ENCODE measurements around the gene ODAD2.
"Not testable (repeated sequence)": the region's sequence is repeated elsewhere in the genome, so short reads cannot be mapped to it uniquely, and the experiment has no call there.

Gene ODAD2

DNA sequence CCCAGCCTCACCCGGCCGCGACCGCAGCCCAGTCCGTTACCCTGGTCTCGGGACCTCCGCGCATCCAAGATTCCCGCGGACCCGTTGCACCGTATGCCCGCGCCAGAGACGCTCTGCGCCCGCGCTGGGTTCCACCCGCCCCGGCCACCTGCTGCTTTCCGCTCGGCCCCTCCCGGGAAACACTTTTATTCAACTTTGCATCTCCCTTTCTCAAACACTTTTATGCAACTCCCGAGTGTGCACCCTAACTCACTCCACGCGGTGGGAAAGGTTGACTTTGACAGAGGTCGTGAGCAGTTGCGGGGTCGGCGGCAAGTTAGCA lies at the start of gene ODAD2:
TSS of gene ODAD2 (minus strand) at position 126 of the 322 bp plus-strand sequence. CDS start 3,937 bp downstream, outside the sequence.
- no peak for DNase-seq (ENCODE audit: low read depth)

GRCh38 chr10:28047061-28047460 lies 48.2 kb upstream of the ODAD2 start:
- DNase-seq (ENCODE audit: low read depth), result no peak

DNA sequence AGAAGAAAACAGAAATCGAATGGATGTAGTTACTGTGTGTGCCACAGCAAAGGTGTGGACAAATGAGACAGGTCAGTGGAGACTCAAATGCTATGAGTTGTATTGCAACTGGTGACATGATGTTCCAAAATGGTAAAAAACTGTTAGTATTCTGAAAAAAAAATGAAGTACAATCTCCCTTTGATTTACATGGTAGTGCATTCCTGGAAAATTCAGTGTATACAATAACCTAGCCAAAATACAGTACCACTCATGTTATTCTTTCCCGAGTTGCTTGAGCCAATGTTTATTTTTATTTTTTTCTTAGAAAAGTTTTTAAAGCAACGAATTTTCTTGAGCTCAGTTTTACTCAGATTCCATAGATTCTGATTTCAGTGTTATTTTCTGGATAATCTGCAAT lies 47.7 kb upstream of the ODAD2 start:
- DNase-seq (ENCODE audit: low read depth), result no peak

- DNase-seq (ENCODE audit: low read depth), result no peak
These were observed 45.1 kb upstream of the ODAD2 start for GRCh38 chr10:28043941-28044340.

DNA sequence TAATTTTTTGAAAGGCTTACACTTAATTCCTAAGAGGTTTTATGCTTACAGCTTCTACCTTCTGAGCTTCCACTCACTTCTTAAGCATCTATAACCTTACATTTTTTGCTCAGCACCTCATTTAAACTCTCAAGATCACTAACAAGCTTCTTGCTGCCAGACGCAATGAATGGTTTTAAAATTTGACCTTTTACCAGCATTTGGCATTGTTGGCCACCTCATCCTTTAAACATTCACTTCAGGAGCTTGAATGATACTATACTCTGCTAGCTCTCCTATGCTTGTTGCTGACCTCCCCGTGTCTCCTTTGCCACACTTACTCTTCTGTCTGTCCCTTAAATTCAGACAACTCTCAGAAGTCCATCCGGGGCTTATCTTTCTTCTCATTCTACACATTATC lies 37.7 kb upstream of the ODAD2 start:
- no peak for DNase-seq (ENCODE audit: low read depth)

GRCh38 chr10:28020993-28021982 lies 22.4 kb upstream of the ODAD2 start:
- no peak for DNase-seq (ENCODE audit: low read depth)

DNA sequence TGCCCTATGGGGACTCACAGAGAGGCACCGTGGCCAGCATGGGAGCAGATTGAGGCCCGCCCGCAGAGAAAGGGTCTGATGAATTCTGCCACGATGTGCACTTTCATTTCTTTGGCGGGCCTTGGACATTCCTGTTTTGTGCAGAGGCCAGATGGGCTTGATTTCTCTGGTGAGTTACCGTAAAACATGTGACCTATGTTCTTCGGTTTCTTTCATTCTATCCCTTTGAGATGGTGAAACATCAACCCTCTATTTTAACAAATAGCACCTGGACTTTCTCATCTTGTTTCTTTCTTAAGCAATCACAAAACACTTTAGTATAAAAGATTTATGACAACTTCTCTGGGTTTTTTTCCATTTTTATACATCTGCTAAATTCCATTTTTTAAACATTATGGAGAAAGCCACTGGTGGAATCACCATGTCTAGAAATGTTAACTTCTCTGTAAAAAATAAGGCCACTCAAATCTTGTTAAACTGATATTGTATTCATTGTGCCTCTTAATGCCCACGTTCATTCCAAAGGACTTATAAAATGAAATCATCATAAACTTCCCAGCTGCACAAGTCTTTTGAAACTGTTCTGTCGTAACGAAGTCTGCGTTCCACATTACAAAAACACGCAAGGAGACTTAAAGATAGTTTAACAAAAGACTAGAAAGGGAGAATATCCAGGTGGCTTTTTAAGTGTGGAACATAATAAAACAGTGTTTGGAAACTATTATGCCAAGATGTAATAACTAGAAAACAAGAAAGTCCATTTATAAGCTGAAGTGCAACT lies 21.4 kb upstream of the ODAD2 start:
- DNase-seq (ENCODE audit: low read depth), result no peak

- no peak for DNase-seq (ENCODE audit: low read depth)
These were observed 15.8 kb upstream of the ODAD2 start for GRCh38 chr10:28014651-28015050.

DNA sequence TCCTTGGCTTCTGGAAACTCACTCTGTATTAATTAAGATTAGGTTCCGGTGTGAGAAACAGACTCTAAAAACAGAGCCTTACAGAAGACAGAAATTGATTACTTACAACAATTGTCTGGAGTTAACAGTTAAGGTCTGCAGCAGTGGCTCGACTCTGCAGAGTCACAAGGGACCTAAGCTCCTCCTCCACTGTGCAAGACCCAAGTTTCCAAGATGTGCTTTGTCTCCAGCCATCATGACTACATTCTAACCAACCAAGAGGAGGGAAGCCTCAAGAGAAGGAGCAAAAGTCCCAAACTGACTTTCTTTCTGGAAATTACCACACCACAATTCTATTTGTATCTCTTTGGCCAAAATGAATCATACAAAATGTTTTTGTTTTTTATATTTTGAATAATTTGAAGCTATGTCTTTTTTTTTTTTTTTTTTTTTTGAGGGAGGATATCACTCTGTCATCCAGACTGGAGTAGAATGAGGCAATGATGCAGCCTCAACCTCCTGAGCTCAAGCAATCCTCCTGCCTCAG lies 14.2 kb upstream of the ODAD2 start:
- no peak for DNase-seq (ENCODE audit: low read depth)

- no peak for DNase-seq (ENCODE audit: low read depth)
These were observed 11.9 kb upstream of the ODAD2 start for GRCh38 chr10:28010821-28011220.

DNA sequence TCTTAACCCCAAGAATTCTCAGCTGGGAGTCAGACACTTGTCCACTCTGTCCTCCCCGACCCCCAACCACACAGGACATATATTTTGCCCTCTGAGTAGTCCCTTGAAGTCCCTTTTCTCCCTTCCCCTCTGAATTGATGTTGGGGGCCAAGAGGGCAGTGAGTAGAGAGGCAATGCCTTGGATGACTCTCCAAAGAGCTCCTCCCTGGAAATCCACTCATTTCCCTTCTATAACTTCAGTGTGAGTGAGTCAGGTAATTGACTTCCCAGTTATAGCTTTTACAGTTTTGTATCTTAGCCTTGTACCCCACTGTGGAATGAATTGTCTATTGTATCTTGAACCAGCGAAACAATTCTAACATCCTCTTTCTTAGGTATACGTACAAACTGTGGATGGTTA lies 9.2 kb upstream of the ODAD2 start:
- DNase-seq (ENCODE audit: low read depth), result no peak

- no peak for DNase-seq (ENCODE audit: low read depth)
These were observed 2.5 kb upstream of the ODAD2 start for GRCh38 chr10:28001353-28001752.

GRCh38 chr10:27998178-27998953 lies 513 bp downstream of the ODAD2 start:
- DNase-seq (ENCODE audit: low read depth), result no peak

DNA sequence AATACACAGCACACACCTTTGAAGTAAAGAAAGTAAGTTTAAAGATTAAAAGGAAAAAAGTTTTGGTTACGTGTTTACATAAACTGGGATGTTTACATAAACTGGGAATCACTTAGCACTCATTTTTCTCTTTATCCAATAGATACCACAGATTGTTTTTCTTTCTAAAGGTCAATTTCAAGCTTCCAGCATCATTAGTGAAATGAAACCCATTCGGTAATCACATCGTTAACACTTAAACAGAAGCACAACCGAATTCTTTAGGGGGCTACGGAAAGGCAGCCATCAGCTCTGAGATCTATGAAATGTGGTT lies 1.1 kb downstream of the ODAD2 start:
- DNase-seq (ENCODE audit: low read depth), result no peak

DNA sequence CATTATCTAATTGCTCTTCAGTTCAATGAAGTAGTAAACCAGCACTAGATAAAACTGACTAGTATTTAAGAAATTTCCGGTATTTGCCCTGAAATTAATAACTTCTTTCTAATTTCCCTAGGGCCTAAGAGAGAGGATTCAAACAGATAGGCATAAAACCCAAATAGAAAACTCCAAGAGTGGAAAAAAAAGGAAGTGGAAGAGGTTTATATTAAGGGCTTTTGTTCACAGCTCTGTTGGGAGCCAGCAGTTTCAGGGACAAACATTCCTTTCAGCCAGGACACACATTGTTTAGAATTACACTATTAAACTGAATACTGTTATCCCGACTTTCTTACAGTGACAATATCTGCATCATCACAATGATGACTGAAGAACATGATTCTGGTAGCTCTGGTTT lies 3.6 kb downstream of the ODAD2 start:
- no peak for DNase-seq (ENCODE audit: low read depth)

DNA sequence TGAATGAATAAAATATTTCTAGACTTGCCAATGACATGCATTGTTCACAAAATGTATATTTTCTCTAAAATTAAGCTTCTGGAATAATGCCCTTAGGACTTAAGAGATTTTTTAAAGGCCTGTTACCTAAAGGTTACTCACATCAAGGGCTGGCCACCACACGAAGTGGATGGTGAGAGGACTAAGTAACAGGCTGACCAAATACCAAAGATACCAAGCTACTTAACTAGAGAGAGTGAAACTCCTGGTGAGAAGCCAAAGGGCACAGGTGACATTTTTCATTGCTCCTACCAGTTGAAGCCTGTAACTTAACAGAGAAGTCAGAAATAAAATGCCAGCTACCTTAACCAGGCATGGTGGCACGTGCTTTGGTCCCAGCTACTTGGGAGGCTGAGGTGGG lies 9.5 kb downstream of the ODAD2 start:
- DNase-seq (ENCODE audit: low read depth), result not testable (repeated sequence)

DNA sequence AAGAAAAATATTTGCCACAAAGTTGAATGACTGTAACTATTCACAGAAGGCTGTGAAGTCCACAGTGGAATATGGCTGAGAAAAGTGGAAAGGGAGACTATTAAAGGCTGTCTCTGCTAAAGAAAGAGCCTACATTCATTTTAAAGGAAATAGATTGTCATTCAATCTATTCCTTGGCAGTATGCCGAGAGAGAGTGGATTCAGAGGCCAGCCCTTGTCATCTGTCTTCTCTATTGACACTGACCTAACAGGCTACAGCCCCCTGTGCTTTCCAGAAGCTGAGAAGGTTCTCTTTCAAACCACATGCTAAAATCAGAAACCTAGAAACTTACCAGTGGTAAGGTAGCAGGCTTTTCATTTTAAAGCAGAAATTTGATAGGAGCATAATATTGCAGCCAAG lies 12.1 kb downstream of the ODAD2 start:
- DNase-seq (ENCODE audit: low read depth), result no peak

GRCh38 chr10:27982875-27983543 lies 15.9 kb downstream of the ODAD2 start:
- no peak for DNase-seq (ENCODE audit: low read depth)

- no peak for DNase-seq (ENCODE audit: low read depth)
These were observed 17.1 kb downstream of the ODAD2 start for GRCh38 chr10:27981744-27982143.

GRCh38 chr10:27970795-27971194 lies 28.1 kb downstream of the ODAD2 start:
- DNase-seq (ENCODE audit: low read depth), result not testable (repeated sequence)

DNA sequence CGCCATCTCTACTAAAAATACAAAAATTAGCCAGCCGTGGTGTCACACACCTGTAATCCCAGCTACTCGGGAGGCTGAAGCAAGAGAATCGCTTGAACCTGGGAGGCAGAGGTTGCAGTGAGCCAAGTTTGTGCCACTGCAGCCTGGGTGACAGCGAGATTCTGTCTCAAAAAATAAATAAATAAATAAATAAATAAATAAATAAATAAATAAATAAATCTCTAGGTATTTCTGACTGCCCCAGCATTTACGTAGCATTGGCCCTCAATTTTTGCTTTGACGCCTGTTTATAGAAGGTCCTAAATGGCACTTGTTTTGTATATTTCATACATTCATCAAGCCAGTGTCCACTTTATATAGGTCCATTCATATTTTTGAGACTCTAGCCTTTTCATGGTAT lies 28.9 kb downstream of the ODAD2 start:
- not testable (repeated sequence) for DNase-seq (ENCODE audit: low read depth)

Data from HS-27A (cell line).